Measurements from ENCODE around the gene ADAMTSL4. TPM values are rescaled to one million over a fixed set of nuclear protein-coding genes. Genes with fewer than 3 reads are reported as not detected.

The ADAMTSL4 gene
- total RNA-seq, 1 experiment from 2014 or later, result not detected

GRCh38 chr1:150551051-150551783 lies 2.0 kb downstream of the ADAMTSL4 start:
- no peak overlapping the region for H3K27ac ChIP-seq (ENCODE audit: low read depth, low read length, poor library complexity, severe bottlenecking)
- no peaks in the 10 kb centered on the region for H3K36me3 ChIP-seq (ENCODE audit: insufficient read depth, low read length, poor library complexity, severe bottlenecking)
- no peak for TF ChIP-seq CTCF (conservative IDR thresholded peaks at IDR 0.05; ENCODE audit: low read depth, low read length)
- TF ChIP-seq EZH2 (IDR thresholded peaks at IDR 0.05; ENCODE audit: borderline replicate concordance, low read depth, low read length, poor library complexity, severe bottlenecking), result no peak
- no peaks in the 10 kb centered on the region for H3K27me3 ChIP-seq (replicated peaks; ENCODE audit: insufficient read depth, low read depth, low read length, poor library complexity)
- BruUV-seq (replicated peaks), result no TSS peak
- H3K4me1 ChIP-seq (ENCODE audit: insufficient read depth, low read length, poor library complexity, severe bottlenecking), result peaks cover 10% of the 10 kb centered on the region
- ChIA-PET POLR2A (ENCODE audit: low non-redundant PET) (no interaction called here), CTCF (interaction anchor here (0.7 to 2.1 kb wide), 2 partner anchors 9 to 19 kb away, joined by 7 to 13 read pairs; no protein-coding TSS in a partner anchor)
- DNase-seq (ENCODE audit: low spot score), result peak; percentile 63
- H3K4me3 ChIP-seq (ENCODE audit: low read depth, low read length, poor library complexity, severe bottlenecking), result no peak overlapping the region
- H3K9me3 ChIP-seq (ENCODE audit: low read depth, low read length, poor library complexity, severe bottlenecking), result no peaks in the 10 kb centered on the region
- intact Hi-C loops (cut with micrococcal nuclease; ENCODE audit: unreplicated experiment), result no loop called here

GRCh38 chr1:150551784-150552127 lies 2.5 kb downstream of the ADAMTSL4 start:
- BruUV-seq (replicated peaks), result no TSS peak

GRCh38 chr1:150552128-150552910 lies 3.1 kb downstream of the ADAMTSL4 start:
- peaks cover 10% of the 10 kb centered on the region for H3K4me1 ChIP-seq (ENCODE audit: insufficient read depth, low read length, poor library complexity, severe bottlenecking)
- peak; percentile 44 for DNase-seq (ENCODE audit: low spot score)
- TF ChIP-seq CTCF (conservative IDR thresholded peaks at IDR 0.05; ENCODE audit: low read depth, low read length) (no peak), EZH2 (IDR thresholded peaks at IDR 0.05; ENCODE audit: borderline replicate concordance, low read depth, low read length, poor library complexity, severe bottlenecking) (no peak)
- POLR2A ChIA-PET (ENCODE audit: low non-redundant PET), result no interaction called here
- no peaks in the 10 kb centered on the region for H3K9me3 ChIP-seq (ENCODE audit: low read depth, low read length, poor library complexity, severe bottlenecking)
- no TSS peak for BruUV-seq (replicated peaks)
- H3K27ac ChIP-seq (ENCODE audit: low read depth, low read length, poor library complexity, severe bottlenecking), result no peak overlapping the region
- no peaks in the 10 kb centered on the region for H3K36me3 ChIP-seq (ENCODE audit: insufficient read depth, low read length, poor library complexity, severe bottlenecking)
- H3K27me3 ChIP-seq (replicated peaks; ENCODE audit: insufficient read depth, low read depth, low read length, poor library complexity), result no peaks in the 10 kb centered on the region
- CTCF ChIA-PET, result interaction anchor here (2.1 kb wide), 1 partner anchor 8 kb away, joined by 13 read pairs; no protein-coding TSS in a partner anchor
- intact Hi-C loops (cut with micrococcal nuclease; ENCODE audit: unreplicated experiment), result no loop called here
- no peak overlapping the region for H3K4me3 ChIP-seq (ENCODE audit: low read depth, low read length, poor library complexity, severe bottlenecking)

More at GRCh38 chr1:150551784-150552127, 2.5 kb downstream of the ADAMTSL4 start:
- H3K9me3 ChIP-seq (ENCODE audit: low read depth, low read length, poor library complexity, severe bottlenecking), result no peaks in the 10 kb centered on the region
- H3K4me1 ChIP-seq (ENCODE audit: insufficient read depth, low read length, poor library complexity, severe bottlenecking), result peaks cover 10% of the 10 kb centered on the region
- no peak overlapping the region for H3K4me3 ChIP-seq (ENCODE audit: low read depth, low read length, poor library complexity, severe bottlenecking)
- no peak overlapping the region for H3K27ac ChIP-seq (ENCODE audit: low read depth, low read length, poor library complexity, severe bottlenecking)
- no peaks in the 10 kb centered on the region for H3K36me3 ChIP-seq (ENCODE audit: insufficient read depth, low read length, poor library complexity, severe bottlenecking)
- intact Hi-C loops (cut with micrococcal nuclease; ENCODE audit: unreplicated experiment), result no loop called here
- H3K27me3 ChIP-seq (replicated peaks; ENCODE audit: insufficient read depth, low read depth, low read length, poor library complexity), result no peaks in the 10 kb centered on the region
- ChIA-PET POLR2A (ENCODE audit: low non-redundant PET) (no interaction called here), CTCF (interaction anchor here (0.7 to 2.1 kb wide), 2 partner anchors 8 to 19 kb away, joined by 7 to 13 read pairs; no protein-coding TSS in a partner anchor)
- DNase-seq (ENCODE audit: low spot score), result no peak
- TF ChIP-seq CTCF (conservative IDR thresholded peaks at IDR 0.05; ENCODE audit: low read depth, low read length) (no peak), EZH2 (IDR thresholded peaks at IDR 0.05; ENCODE audit: borderline replicate concordance, low read depth, low read length, poor library complexity, severe bottlenecking) (no peak)

Measured in A673 (cell line).